ENCODE data around the gene ITIH5. TPM values are rescaled to one million over a fixed set of nuclear protein-coding genes. Genes with fewer than 3 reads are reported as not detected.

The ITIH5 gene
- total and polyA plus RNA-seq, 9 of the 15 experiments (the other 6 are each of a cell fraction or from before 2014, with no cell fraction given), result 0.52 to 4.5 (median 2.6) TPM

DNA sequence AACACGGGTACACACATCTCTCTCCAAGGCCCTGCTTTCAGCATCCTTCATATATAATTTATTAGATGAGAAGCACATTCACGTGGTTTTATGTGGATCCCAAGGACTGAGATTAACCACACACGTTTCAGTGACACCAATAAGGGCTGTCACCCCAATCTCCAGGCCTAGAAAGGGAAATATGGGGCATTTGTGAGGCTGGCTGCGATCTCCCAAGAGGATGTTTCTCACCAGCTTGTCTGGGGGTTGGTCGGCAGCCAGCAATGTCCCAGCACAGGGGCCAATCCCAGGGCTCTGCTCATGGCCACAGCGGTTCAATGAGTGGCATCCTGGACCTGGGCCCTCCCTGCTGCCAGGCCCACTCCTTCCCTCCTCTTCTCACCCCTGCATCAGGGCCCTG, 115.5 kb downstream of the ITIH5 start:
- ATAC-seq (no peak), FAIRE-seq (no peak), DNase-seq (ENCODE audit: extremely low read depth in 1 of 4, low spot score in 3 of 4) (no peak)
- H2AFZ ChIP-seq (ENCODE audit: low read depth, low read length), result no peak overlapping the region
- H3K36me3 ChIP-seq (ENCODE audit: control insufficient read depth, insufficient read depth, low read length), result no peaks in the 10 kb centered on the region
- 0% methylated on average over 6 of the region's 6 CpGs for WGBS (ENCODE audit: insufficient coverage, low coverage, missing lambda C conversion rate)
- H3K79me2 ChIP-seq (ENCODE audit: control insufficient read depth, insufficient read depth, low read length), result no peaks in the 10 kb centered on the region
- no peaks in the 10 kb centered on the region; the same call in 1 of the 2 replicates for H4K20me1 ChIP-seq (replicated peaks; ENCODE audit: control insufficient read depth, insufficient read depth, low read length)
- H3K9me3 ChIP-seq (replicated peaks; ENCODE audit: control insufficient read depth, insufficient read depth, low read depth, low read length), result no peaks in the 10 kb centered on the region
- H3K4me1 ChIP-seq (replicated peaks in 1 of 2; ENCODE audit: control insufficient read depth in 2 of 2, insufficient read depth in 2 of 2, low read length in 2 of 2), result no peaks in the 10 kb centered on the region
- in situ Hi-C loops (cut with MboI) (no loop called here), intact Hi-C loops (cut with micrococcal nuclease) (no loop called here)
- H3K27me3 ChIP-seq (ENCODE audit: control insufficient read depth in 2 of 2, insufficient read depth in 2 of 2, low read length in 2 of 2), result peaks cover 21 to 54% of the 10 kb centered on the region in 2 experiments
- CTCF ChIA-PET (ENCODE audit: low intra/inter-chr PET ratio), result no interaction called here
- H3K4me3 ChIP-seq, result no peak overlapping the region
- no peak overlapping the region for H3K27ac ChIP-seq (ENCODE audit: extremely low read depth, low read depth, low read length)
- no peak overlapping the region for H3K9ac ChIP-seq (ENCODE audit: insufficient read depth in 1 of 2, low read depth in 2 of 2, low read length in 2 of 2)
- H3K9me1 ChIP-seq (ENCODE audit: control insufficient read depth, insufficient read depth, low read length), result no peaks in the 10 kb centered on the region
- no peak overlapping the region for H3K4me2 ChIP-seq (ENCODE audit: insufficient read depth, low read length)
- POLR2A ChIA-PET, result no interaction called here
- no TSS peak for BruUV-seq (replicated peaks)
- TF ChIP-seq, protein P1, sequence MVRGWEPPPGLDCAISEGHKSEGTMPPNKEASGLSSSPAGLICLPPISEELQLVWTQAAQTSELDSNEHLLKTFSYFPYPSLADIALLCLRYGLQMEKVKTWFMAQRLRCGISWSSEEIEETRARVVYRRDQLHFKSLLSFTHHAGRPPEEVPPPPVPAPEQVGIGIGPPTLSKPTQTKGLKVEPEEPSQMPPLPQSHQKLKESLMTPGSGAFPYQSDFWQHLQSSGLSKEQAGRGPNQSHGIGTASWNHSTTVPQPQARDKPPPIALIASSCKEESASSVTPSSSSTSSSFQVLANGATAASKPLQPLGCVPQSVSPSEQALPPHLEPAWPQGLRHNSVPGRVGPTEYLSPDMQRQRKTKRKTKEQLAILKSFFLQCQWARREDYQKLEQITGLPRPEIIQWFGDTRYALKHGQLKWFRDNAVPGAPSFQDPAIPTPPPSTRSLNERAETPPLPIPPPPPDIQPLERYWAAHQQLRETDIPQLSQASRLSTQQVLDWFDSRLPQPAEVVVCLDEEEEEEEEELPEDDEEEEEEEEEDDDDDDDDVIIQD (CRISPR knock-in tag; IDR thresholded peaks at IDR 0.05), result no peak
- TF ChIP-seq HSF4 (CRISPR knock-in tag; IDR thresholded peaks at IDR 0.05; ENCODE audit: borderline replicate concordance) (no peak), CBX5 (IDR thresholded peaks at IDR 0.05; ENCODE audit: borderline replicate concordance, low read depth) (no peak), ZNF583 (CRISPR knock-in tag; IDR thresholded peaks at IDR 0.05) (no peak), GATAD2A (IDR thresholded peaks at IDR 0.05) (no peak), MECOM (CRISPR knock-in tag; IDR thresholded peaks at IDR 0.05) (no peak), SNIP1 (IDR thresholded peaks at IDR 0.05; ENCODE audit: low read depth) (no peak), SMARCA5 (IDR thresholded peaks at IDR 0.05) (no peak), TAF7 (tag; IDR thresholded peaks at IDR 0.05) (no peak), MIER1 (IDR thresholded peaks at IDR 0.05; ENCODE audit: low read depth) (no peak), ESRRA (IDR thresholded peaks at IDR 0.05; ENCODE audit: borderline replicate concordance, low read depth) (no peak), HNRNPLL (IDR thresholded peaks at IDR 0.05; ENCODE audit: low read depth, low read length, poor library complexity, severe bottlenecking) (no peak), ZNF124 (CRISPR knock-in tag; IDR thresholded peaks at IDR 0.05) (no peak)
- TF ChIP-seq, protein P2, sequence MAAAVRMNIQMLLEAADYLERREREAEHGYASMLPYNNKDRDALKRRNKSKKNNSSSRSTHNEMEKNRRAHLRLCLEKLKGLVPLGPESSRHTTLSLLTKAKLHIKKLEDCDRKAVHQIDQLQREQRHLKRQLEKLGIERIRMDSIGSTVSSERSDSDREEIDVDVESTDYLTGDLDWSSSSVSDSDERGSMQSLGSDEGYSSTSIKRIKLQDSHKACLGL (CRISPR knock-in tag; IDR thresholded peaks at IDR 0.05; ENCODE audit: borderline replicate concordance, poor library complexity, severe bottlenecking), result no peak
- TF ChIP-seq, protein P3, sequence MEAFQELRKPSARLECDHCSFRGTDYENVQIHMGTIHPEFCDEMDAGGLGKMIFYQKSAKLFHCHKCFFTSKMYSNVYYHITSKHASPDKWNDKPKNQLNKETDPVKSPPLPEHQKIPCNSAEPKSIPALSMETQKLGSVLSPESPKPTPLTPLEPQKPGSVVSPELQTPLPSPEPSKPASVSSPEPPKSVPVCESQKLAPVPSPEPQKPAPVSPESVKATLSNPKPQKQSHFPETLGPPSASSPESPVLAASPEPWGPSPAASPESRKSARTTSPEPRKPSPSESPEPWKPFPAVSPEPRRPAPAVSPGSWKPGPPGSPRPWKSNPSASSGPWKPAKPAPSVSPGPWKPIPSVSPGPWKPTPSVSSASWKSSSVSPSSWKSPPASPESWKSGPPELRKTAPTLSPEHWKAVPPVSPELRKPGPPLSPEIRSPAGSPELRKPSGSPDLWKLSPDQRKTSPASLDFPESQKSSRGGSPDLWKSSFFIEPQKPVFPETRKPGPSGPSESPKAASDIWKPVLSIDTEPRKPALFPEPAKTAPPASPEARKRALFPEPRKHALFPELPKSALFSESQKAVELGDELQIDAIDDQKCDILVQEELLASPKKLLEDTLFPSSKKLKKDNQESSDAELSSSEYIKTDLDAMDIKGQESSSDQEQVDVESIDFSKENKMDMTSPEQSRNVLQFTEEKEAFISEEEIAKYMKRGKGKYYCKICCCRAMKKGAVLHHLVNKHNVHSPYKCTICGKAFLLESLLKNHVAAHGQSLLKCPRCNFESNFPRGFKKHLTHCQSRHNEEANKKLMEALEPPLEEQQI (IDR thresholded peaks at IDR 0.05), result no peak
- TF ChIP-seq, protein P4, sequence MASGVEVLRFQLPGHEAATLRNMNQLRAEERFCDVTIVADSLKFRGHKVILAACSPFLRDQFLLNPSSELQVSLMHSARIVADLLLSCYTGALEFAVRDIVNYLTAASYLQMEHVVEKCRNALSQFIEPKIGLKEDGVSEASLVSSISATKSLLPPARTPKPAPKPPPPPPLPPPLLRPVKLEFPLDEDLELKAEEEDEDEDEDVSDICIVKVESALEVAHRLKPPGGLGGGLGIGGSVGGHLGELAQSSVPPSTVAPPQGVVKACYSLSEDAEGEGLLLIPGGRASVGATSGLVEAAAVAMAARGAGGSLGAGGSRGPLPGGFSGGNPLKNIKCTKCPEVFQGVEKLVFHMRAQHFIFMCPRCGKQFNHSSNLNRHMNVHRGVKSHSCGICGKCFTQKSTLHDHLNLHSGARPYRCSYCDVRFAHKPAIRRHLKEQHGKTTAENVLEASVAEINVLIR (CRISPR knock-in tag; IDR thresholded peaks at IDR 0.05), result no peak
- TF ChIP-seq, protein P5, sequence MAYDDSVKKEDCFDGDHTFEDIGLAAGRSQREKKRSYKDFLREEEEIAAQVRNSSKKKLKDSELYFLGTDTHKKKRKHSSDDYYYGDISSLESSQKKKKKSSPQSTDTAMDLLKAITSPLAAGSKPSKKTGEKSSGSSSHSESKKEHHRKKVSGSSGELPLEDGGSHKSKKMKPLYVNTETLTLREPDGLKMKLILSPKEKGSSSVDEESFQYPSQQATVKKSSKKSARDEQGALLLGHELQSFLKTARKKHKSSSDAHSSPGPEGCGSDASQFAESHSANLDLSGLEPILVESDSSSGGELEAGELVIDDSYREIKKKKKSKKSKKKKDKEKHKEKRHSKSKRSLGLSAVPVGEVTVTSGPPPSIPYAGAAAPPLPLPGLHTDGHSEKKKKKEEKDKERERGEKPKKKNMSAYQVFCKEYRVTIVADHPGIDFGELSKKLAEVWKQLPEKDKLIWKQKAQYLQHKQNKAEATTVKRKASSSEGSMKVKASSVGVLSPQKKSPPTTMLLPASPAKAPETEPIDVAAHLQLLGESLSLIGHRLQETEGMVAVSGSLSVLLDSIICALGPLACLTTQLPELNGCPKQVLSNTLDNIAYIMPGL (CRISPR knock-in tag; IDR thresholded peaks at IDR 0.05), result no peak
